GM19025 (cell line): ENCODE data around the gene MAP3K5.
A peak's percentile ranks its signal among the peaks of the same experiment; 100 is the strongest.
"Not testable (repeated sequence)": the region's sequence is repeated elsewhere in the genome, so short reads cannot be mapped to it uniquely, and the experiment has no call there.

Experiments
- ATAC-seq: cut with Tn5 transposase; IDR thresholded peaks from one replicate; pipeline ENCODE4 v1.9.1; 2021; ENCODE audit warnings: mild to moderate bottlenecking, low read depth, moderate library complexity; ENCODE audit not compliant: unreplicated experiment

Gene MAP3K5

GRCh38 chr6:136728976-136729515 is 63.2 kb downstream of the MAP3K5 start:
- no peak for ATAC-seq

DNA sequence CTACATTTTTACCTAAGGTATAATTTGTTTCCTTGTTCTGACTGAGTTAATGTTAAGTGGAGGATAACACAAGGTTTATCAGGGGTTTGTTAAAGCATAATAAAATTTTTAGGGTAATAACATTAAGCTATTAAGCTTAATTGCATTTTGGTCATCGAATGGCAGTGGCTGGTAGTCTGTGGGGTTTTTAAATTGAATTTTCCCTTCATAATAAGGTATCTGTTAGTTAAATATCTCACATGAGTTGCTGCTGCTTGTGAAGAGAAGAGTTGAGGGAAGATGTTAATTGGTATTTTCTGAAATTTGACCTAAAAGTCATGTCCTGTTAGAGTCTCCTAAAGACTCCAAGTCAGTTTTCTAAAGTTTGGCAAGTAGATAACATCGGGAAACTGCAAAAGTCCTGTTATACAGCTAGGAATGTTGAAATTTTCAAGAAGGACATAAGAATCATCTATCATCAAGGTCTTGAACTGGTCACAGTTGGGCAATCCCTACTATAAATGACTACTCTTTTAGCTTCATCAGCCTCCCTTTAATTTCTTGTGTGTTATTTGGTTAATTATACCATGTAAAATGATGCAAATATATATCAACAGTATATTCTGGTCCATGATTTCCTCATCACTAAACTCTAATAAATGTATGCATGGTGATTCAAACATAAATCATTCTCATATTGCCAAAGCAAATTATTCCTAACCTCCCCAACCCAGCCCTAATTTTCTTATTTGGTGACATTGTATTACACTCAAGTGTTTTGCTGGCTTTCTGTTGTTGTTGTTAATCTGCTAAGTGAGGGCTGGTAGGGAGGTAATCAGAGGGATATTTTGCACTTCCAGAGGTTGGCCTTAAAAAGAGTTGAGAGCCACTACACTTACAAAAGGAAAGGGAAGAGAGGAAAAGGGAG is 64.0 kb downstream of the MAP3K5 start:
- no peak for ATAC-seq

GRCh38 chr6:136726837-136727557 is 65.3 kb downstream of the MAP3K5 start:
- ATAC-seq = no peak

GRCh38 chr6:136725124-136725523 is 67.2 kb downstream of the MAP3K5 start:
- ATAC-seq = no peak

DNA sequence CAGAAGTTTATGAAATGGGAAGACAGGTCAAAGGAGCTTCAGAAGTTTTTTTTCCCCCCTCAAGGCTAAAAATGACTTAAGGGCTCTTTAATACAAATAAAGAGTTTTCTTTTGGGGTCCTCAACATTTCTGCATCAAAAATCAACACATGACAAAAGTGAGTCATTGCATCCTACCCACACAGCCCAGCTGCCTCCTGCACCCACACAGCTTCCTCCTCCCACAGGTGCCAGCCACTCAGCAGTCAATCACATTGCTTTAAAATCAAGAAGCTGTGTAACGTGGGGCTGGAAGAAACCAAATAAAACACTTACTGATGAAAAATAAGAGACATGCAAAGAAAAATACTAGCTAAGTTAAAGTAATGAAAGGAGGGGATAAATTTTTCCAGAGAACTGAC is 68.5 kb downstream of the MAP3K5 start:
- ATAC-seq = peak; percentile 45

DNA sequence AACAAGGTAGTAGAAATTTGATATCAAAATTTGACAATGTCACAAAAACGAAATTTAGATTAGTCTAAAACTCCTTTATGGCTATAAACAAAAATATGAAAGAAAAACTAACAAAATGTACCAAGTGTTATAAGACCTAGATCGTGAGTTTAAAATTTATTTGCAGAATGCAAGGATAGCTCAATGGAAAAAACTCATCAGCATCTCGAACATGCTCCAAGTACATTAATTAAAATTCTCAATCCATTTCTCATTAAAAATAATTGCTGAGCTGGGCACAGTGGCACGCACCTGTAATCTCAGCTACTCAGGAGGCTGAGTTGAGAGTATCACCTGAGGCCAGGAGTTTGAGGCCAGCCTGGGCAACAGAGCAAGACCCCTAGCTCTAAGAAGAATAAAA is 70.8 kb downstream of the MAP3K5 start:
- no peak for ATAC-seq

- peak; percentile 62 for ATAC-seq
Measured at GRCh38 chr6:136720045-136720770, 72.1 kb downstream of the MAP3K5 start.

GRCh38 chr6:136719280-136720044 is 72.8 kb downstream of the MAP3K5 start:
- peak; percentile 31 for ATAC-seq

DNA sequence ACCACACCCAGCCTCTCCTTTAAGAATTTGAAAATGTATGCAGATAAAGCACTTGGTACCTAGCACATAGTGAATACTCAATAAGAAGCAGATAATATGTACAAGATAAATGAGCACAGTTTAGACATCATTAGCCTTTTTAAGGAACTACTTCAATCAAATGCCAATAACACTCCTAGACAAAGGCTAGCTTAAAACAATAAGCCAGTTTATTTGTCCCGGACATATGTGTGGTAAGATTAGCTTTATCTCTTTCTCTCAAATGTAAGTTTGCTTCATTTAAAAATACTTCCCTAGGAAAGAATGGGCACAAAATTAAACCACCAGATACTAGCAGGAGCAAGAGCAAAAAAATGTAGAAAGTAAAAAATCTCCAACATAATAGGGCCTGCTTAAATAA is 73.8 kb downstream of the MAP3K5 start:
- no peak for ATAC-seq

DNA sequence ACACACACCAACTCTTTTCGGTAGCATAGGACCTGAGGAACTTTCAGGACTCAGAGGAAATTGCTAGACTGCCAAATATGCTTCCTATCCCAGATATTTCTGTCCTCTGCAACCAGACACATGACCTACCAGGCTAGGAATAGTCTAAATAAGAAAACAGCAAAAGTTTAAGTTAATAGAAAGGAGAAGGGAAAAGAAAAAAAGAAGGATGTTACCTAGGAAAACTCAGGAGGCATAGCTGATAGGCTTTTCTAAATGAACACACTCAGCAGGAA is 74.6 kb downstream of the MAP3K5 start:
- no peak for ATAC-seq

DNA sequence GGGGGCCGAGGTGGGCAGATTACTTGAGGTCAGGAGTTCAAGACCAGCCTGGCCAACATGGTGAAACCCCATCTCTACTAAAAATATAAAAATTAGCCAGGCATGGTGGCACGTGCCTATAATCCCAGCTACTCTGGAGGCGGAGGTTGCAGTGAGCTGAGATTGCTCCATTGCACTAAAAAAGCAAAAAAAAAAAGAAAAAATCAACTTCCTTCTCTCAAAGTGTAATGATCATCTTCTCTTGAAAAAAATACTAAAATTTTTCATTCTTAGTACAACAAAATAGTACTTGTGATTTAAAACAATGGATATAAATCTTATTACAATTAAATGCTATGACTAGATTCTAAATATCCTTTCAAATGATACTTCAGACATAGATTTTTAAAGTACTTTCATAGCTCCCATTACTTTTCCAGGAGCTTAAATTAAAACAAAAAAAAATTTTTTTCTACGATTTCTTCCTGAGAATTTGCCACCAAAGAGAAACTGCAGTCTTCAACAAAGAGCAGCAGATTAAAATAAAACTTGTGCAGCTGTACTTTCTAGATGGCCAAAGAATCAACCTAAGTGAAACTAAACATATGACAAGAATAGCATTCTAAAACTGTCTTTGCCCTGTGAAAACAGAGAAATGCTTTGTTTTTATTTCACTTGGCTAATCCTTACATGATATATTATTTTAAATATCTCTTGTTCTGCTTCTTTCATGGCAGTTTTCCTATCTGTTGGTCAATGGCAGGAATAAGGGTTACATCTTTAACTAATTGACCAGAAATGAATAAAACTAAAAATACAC is 75.2 kb downstream of the MAP3K5 start:
- no peak for ATAC-seq

GRCh38 chr6:136712642-136713041 is 79.6 kb downstream of the MAP3K5 start:
- ATAC-seq = not testable (repeated sequence)

- ATAC-seq = no peak
Measured at GRCh38 chr6:136711644-136712043, 80.6 kb downstream of the MAP3K5 start.

DNA sequence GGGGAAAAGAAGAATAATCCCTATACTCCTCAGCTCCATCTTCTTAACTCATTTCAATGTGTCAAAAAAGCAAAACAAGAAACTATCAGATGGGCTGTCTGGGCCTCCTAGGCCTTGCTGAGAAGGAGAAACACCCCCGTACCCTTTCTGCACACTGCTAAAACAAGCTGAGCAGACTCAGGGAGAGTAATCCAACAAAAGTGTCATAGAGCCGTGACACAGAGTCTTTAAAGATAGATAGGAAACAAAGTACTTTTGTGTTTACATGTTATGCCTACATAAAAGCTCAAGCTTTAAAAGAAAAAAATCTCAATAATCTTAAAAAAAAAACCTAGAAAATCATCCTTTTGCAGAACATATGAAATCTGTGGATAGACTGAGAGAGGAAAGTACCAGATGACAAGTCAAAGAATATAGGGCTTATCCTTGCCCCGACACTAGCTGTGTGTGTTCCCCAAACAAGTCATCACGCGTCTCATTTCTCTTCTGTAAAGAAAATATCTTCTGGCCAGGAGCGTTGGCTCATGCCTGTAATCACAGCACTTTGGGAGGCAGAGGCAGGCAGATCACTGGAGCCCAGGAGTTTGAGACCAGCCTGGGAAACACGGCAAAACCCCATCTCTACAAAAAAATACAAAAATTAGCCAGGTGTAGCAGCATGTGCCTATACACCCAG is 81.3 kb downstream of the MAP3K5 start:
- ATAC-seq = no peak

- no peak for ATAC-seq
Measured at GRCh38 chr6:136709429-136709828, 82.8 kb downstream of the MAP3K5 start.

- ATAC-seq = no peak
Measured at GRCh38 chr6:136706430-136706829, 85.8 kb downstream of the MAP3K5 start.

GRCh38 chr6:136703331-136703865 is 88.9 kb downstream of the MAP3K5 start:
- ATAC-seq = no peak

DNA sequence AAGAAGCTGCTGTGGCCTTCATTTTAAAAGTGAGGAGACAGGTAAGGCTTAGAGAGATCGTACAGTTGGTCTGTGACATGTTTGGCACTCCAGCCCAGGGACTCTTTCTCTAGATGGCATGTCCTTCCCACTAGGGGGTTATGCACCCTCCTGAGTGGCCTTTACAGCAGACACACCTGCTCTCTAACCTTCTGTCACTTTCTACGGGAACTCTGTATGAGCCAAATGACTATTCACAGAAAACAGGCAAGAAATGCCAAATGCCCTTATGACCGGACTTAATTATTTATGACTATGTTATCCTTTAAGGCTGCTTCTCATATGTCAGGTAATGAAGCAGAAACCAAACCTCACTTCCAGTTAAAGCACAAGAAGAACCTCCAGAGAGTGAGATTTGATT is 91.2 kb downstream of the MAP3K5 start:
- ATAC-seq = no peak

DNA sequence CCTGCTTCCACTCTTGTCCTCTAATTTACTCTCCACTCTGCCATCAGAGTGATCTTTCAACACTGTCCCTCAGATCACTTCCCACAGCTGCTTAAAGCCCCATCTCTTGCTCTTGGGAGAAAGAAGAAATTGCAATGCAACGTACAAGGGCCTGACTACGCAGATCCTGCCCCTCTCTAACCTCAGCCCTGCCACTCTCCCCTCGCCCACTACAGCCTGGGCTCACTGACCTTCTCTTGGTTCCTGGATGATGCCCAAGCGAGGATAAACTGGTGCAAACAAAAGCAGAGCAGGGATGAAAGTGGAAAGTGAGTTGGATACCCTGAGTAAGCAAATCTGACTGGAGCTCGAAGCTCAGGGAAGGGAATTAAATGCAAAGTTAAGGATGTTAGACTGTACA is 92.9 kb downstream of the MAP3K5 start:
- no peak for ATAC-seq
